ENCODE measurements around the gene RCN2. TPM values are rescaled to one million over a fixed set of nuclear protein-coding genes. Genes with fewer than 3 reads are reported as not detected.
"Not testable (repeated sequence)": the region's sequence is repeated elsewhere in the genome, so short reads cannot be mapped to it uniquely, and the experiment has no call there.

The RCN2 gene
- 39.9 and 42.2 TPM in 2 replicates for total RNA-seq

GRCh38 chr15:76931397-76932134, at the start of gene RCN2:
TSS of gene RCN2 (plus strand) at chr15:76931749. CDS start at chr15:76931842, 93 bp downstream.
- intact Hi-C loops (cut with micrococcal nuclease): loop anchor here (1.0 to 5.0 kb wide), 9 partner anchors 26 to 1506 kb away; partner anchors contain the start of genes ETFA, HMG20A, IREB2 and PEAK1
- Mint-ChIP-seq H3K9me3 (no peaks in the 10 kb centered on the region), H3K4me3 (peak within 1 kb of the TSS; percentile 92), H3K4me1 (ENCODE audit: low read depth) (peaks cover 44% of the 10 kb centered on the region), H3K27me3 (ENCODE audit: insufficient read depth) (peaks cover 5% of the 10 kb centered on the region), H3K27ac (peak within 1 kb of the TSS; percentile 84), H3K36me3 (ENCODE audit: low read depth) (peaks cover 25% of the 10 kb centered on the region)
- DNase-seq (ENCODE audit: low spot score): peak; percentile 93

- Mint-ChIP-seq H3K4me3 (no peak overlapping the region), H3K27ac (no peak overlapping the region), H3K36me3 (ENCODE audit: low read depth) (peaks cover 20% of the 10 kb centered on the region), H3K4me1 (ENCODE audit: low read depth) (peaks cover 6% of the 10 kb centered on the region), H3K27me3 (ENCODE audit: insufficient read depth) (peaks cover 1% of the 10 kb centered on the region), H3K9me3 (peaks cover 9% of the 10 kb centered on the region)
- DNase-seq (ENCODE audit: low spot score): no peak
- intact Hi-C loops (cut with micrococcal nuclease): no loop called here
These were observed 46.3 kb upstream of the RCN2 start for GRCh38 chr15:76885212-76885611.

- H3K4me1 Mint-ChIP-seq (ENCODE audit: low read depth); H3K27ac Mint-ChIP-seq; H3K4me3 Mint-ChIP-seq; H3K27me3 Mint-ChIP-seq (ENCODE audit: insufficient read depth); DNase-seq (ENCODE audit: low spot score); intact Hi-C loops (cut with micrococcal nuclease); H3K9me3 Mint-ChIP-seq: not testable (repeated sequence)
- peaks cover 22% of the 10 kb centered on the region for H3K36me3 Mint-ChIP-seq (ENCODE audit: low read depth)
These were observed 44.0 kb upstream of the RCN2 start for GRCh38 chr15:76887280-76888141.

GRCh38 chr15:76892836-76893235, 38.7 kb upstream of the RCN2 start:
- Mint-ChIP-seq H3K36me3 (ENCODE audit: low read depth) (peaks cover 34% of the 10 kb centered on the region), H3K4me1 (ENCODE audit: low read depth) (peaks cover 16% of the 10 kb centered on the region), H3K9me3 (peaks cover 22% of the 10 kb centered on the region)
- intact Hi-C loops (cut with micrococcal nuclease); H3K27me3 Mint-ChIP-seq (ENCODE audit: insufficient read depth); H3K4me3 Mint-ChIP-seq; DNase-seq (ENCODE audit: low spot score); H3K27ac Mint-ChIP-seq: not testable (repeated sequence)

DNA sequence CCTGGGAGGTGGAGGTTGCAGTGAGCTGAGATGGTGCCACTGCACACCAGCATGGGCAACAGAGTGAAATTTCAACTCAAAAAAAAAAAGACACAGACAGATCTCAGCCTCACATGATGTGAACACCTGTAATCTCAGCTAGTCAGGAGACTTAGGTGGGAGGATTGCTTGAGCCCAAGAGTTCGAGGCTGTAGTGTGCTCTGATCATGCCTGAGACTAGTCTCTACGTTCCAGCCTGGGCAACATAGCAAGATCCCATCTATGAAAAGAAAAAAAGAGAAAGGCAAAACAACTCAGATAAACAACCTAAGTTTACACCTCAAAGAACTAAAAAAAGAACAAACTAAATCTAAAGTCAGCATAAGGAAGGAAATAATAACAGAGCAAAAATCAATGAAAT, 37.4 kb upstream of the RCN2 start:
- H3K27me3 Mint-ChIP-seq (ENCODE audit: insufficient read depth): no peaks in the 10 kb centered on the region
- H3K9me3 Mint-ChIP-seq: peaks cover 22% of the 10 kb centered on the region
- peaks cover 33% of the 10 kb centered on the region for H3K36me3 Mint-ChIP-seq (ENCODE audit: low read depth)
- H3K27ac Mint-ChIP-seq: no peak overlapping the region
- intact Hi-C loops (cut with micrococcal nuclease): no loop called here
- peaks cover 10% of the 10 kb centered on the region for H3K4me1 Mint-ChIP-seq (ENCODE audit: low read depth)
- DNase-seq (ENCODE audit: low spot score): no peak
- no peak overlapping the region for H3K4me3 Mint-ChIP-seq

DNA sequence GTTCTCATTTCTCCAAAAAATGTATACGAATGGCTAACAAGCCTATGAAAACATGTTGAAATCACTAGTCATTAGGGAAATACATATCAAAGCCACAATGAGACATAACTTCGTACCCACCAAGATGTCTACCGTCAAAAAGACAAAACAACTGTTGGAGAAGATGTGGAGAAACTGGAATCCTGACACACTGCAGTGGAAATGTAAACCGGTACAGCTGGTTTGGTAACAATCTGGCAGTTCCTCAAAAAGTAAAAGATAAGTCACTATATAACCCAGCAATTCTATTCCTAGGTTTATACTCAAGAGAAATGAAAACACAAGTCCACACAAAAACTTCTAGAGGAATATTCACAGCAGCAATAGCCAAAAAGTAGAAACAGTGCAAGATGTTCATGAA, 33.4 kb upstream of the RCN2 start:
- Mint-ChIP-seq H3K36me3 (ENCODE audit: low read depth) (peaks cover 19% of the 10 kb centered on the region), H3K4me3 (no peak overlapping the region), H3K9me3 (peaks cover 14% of the 10 kb centered on the region), H3K4me1 (ENCODE audit: low read depth) (peaks cover 18% of the 10 kb centered on the region), H3K27me3 (ENCODE audit: insufficient read depth) (no peaks in the 10 kb centered on the region), H3K27ac (no peak overlapping the region)
- DNase-seq (ENCODE audit: low spot score): no peak
- intact Hi-C loops (cut with micrococcal nuclease): no loop called here

DNA sequence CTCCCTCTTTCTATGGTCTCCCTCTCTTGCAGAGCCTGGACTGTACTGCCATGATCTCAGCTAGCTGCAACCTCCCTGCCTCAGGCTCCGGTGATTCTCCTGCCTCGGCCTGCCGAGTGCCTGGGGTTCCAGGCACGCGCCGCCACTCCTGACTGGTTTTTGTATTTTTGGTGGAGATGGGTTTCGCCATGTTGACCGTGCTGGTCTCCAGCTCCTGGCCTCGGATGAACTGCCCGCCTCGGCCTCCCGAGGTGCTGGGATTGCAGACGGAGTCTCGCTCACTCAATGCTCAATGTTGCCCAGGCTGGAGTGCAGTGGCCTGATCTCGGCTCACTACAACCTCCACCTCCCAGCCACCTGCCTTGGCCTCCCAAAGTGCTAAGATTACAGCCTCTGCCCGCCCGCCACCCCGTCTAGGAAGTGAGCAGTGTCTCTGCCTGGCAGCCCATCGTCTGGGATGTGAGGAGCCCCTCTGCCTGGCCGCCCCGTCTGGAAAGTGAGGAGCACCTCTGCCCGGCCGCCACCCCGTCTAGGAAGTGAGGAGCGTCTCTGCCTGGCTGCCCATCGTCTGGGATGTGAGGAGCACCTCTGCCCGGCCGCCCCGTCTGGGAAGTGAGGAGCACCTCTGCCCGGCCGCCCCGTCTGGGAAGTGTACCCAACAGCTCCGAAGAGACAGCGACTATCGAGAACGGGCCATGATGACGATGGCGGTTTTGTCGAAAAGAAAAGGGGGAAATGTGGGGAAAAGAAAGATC, 32.2 kb upstream of the RCN2 start:
- H3K27ac Mint-ChIP-seq; H3K9me3 Mint-ChIP-seq; DNase-seq (ENCODE audit: low spot score); intact Hi-C loops (cut with micrococcal nuclease); H3K27me3 Mint-ChIP-seq (ENCODE audit: insufficient read depth); H3K4me3 Mint-ChIP-seq: not testable (repeated sequence)
- H3K4me1 Mint-ChIP-seq (ENCODE audit: low read depth): peaks cover 27% of the 10 kb centered on the region
- peaks cover 10% of the 10 kb centered on the region for H3K36me3 Mint-ChIP-seq (ENCODE audit: low read depth)

DNA sequence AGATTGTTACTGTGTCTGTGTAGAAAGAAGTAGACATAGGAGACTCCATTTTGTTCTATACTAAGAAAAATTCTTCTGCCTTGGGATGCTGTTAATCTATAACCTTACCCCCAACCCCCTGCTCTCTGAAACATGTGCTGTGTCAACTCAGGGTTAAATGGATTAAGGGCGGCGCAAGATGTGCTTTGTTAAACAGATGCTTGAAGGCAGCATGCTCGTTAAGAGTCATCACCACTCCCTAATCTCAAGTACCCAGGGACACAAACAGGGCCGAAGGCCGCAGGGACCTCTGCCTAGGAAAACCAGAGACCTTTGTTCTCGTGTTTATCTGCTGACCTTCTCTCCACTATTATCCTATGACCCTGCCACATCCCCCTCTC, 31.6 kb upstream of the RCN2 start:
- intact Hi-C loops (cut with micrococcal nuclease): loop anchor here (5.0 kb wide), 1 partner anchor 112 kb away; no protein-coding TSS in a partner anchor
- H3K9me3 Mint-ChIP-seq; H3K27me3 Mint-ChIP-seq (ENCODE audit: insufficient read depth); H3K27ac Mint-ChIP-seq; DNase-seq (ENCODE audit: low spot score); H3K4me3 Mint-ChIP-seq; H3K36me3 Mint-ChIP-seq (ENCODE audit: low read depth): not testable (repeated sequence)
- peaks cover 26% of the 10 kb centered on the region for H3K4me1 Mint-ChIP-seq (ENCODE audit: low read depth)

DNA sequence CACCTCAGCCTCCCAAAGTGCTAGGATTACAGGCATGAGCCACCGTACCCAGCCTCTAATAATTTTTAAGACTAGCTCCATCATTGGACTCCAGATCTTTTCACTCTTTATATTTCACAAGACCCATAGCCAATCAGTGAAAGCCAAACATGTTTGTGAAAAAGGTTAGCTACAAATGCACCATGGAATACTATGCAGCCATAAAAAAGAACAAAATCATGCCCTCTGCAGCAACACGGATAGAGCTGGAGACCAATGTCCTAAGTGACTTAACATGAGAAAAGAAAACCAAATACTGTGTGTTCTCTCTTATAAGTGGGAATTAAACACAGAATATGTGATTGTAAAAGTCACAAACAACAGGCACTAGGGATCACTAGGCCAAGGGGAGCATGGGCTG, 29.6 kb upstream of the RCN2 start:
- Mint-ChIP-seq H3K4me3 (no peak overlapping the region), H3K27ac (no peak overlapping the region)
- intact Hi-C loops (cut with micrococcal nuclease): loop anchor here (5.0 kb wide), 1 partner anchor 110 kb away; no protein-coding TSS in a partner anchor

GRCh38 chr15:76903251-76903681, 28.3 kb upstream of the RCN2 start:
- Mint-ChIP-seq H3K9me3 (no peaks in the 10 kb centered on the region), H3K4me1 (ENCODE audit: low read depth) (peaks cover 36% of the 10 kb centered on the region), H3K36me3 (ENCODE audit: low read depth) (peaks cover 1% of the 10 kb centered on the region), H3K4me3 (peak overlapping the region; percentile 91), H3K27ac (peak overlapping the region; percentile 93), H3K27me3 (ENCODE audit: insufficient read depth) (peaks cover 2% of the 10 kb centered on the region)
- peak; percentile 4 for DNase-seq (ENCODE audit: low spot score)
- intact Hi-C loops (cut with micrococcal nuclease): loop anchor here (5.0 kb wide), 1 partner anchor 109 kb away; no protein-coding TSS in a partner anchor

More for the DNA sequence above, 29.6 kb upstream of the RCN2 start:
- Mint-ChIP-seq H3K9me3 (no peaks in the 10 kb centered on the region), H3K4me1 (ENCODE audit: low read depth) (peaks cover 36% of the 10 kb centered on the region), H3K27me3 (ENCODE audit: insufficient read depth) (peaks cover 2% of the 10 kb centered on the region), H3K36me3 (ENCODE audit: low read depth) (peaks cover 1% of the 10 kb centered on the region)
- no peak for DNase-seq (ENCODE audit: low spot score)

- peak overlapping the region; percentile 93 for H3K27ac Mint-ChIP-seq
- no peak for DNase-seq (ENCODE audit: low spot score)
- peak overlapping the region; percentile 91 for H3K4me3 Mint-ChIP-seq
- H3K27me3 Mint-ChIP-seq (ENCODE audit: insufficient read depth): peaks cover 4% of the 10 kb centered on the region
- no peaks in the 10 kb centered on the region for H3K9me3 Mint-ChIP-seq
- intact Hi-C loops (cut with micrococcal nuclease): loop anchor here (1.0 to 5.0 kb wide), 4 partner anchors 27 to 516 kb away; partner anchors contain the start of genes HMG20A, PEAK1 and RCN2
- no peaks in the 10 kb centered on the region for H3K36me3 Mint-ChIP-seq (ENCODE audit: low read depth)
- H3K4me1 Mint-ChIP-seq (ENCODE audit: low read depth): peaks cover 36% of the 10 kb centered on the region
These were observed 27.0 kb upstream of the RCN2 start for GRCh38 chr15:76904461-76905012.

Measured in activated T-helper 1 cell treated with anti-CD3 and anti-CD28 coated beads, Interleukin-12 subunit alpha, Interleukin-12 subunit beta, Interleukin-2, Interleukin-4 antibody, amounts not matched to agents 30 ng/mL and 10 ng/mL and 1 ng/mL, durations not matched to agents 14 hours and 24 hours and 36 hours (primary cell).